Measurements from ENCODE around the gene CLASP2.

GRCh38 chr3:33474896-33475295, 243.2 kb downstream of the CLASP2 start:
- TF ChIP-seq CTCF (IDR thresholded peaks at IDR 0.05; ENCODE audit: insufficient read depth, low read length, poor library complexity, severe bottlenecking) (no peak), EZH2phosphoT487 (conservative IDR thresholded peaks at IDR 0.05; ENCODE audit: low read length) (no peak)

Data from SU-DHL-6 (cell line).